PC-9 (cell line): ENCODE measurements around the gene UST. TPM values are rescaled to one million over a fixed set of nuclear protein-coding genes. Genes with fewer than 3 reads are reported as not detected.

Experiments used
- BruUV-seq: library from RNA; stranded (reverse); fragments of 400-500 nt; replicated peaks from 2 replicates; lab custom pipeline; 2021; lab: Mats Ljungman, UMichigan
- CTCF ChIA-PET: fragments of 300-600 bp; sonication (Branson Sonifier 250); formaldehyde crosslinking; loops from one replicate; lab custom pipeline; 2022; ENCODE audit warnings: antibody characterized with exemption; lab: Charles Lee
- POLR2A ChIA-PET: fragments of 300-600 bp; sonication (Branson Sonifier 250); formaldehyde crosslinking; loops from one replicate; lab custom pipeline; 2022; ENCODE audit warnings: antibody characterized with exemption; ENCODE audit not compliant: unreplicated experiment; lab: Charles Lee
- DNase-seq, 2 experiments: peaks; one replicate each; pipeline versions ENCODE4 v3.0.0 to v3.0.0-alpha.2; 2015 to 2022; ENCODE audit warnings: mixed read lengths in 1 of 2
- H2AFZ ChIP-seq: fragments of 200-600 bp; sonication (generic); 2 replicates; pipeline ENCODE4 v1.8.1; 2017; ENCODE audit warnings: antibody characterized with exemption
- H3F3A ChIP-seq: fragments of 200-600 bp; sonication (generic); 2 replicates; pipeline ENCODE4 v1.8.1; 2017; ENCODE audit warnings: antibody characterized with exemption, mild to moderate bottlenecking, low read depth; ENCODE audit not compliant: insufficient read depth
- H3K27ac ChIP-seq: fragments of 200-600 bp; sonication (generic); 2 replicates; pipeline ENCODE4 v1.6.1; 2016; ENCODE audit warnings: mixed run types
- H3K27me3 ChIP-seq: fragments of 200-600 bp; sonication (generic); 2 replicates; pipeline ENCODE4 v1.6.1; 2016; ENCODE audit warnings: low read depth, mixed run types; ENCODE audit not compliant: insufficient read depth
- H3K36me3 ChIP-seq: fragments of 200-600 bp; sonication (generic); 2 replicates; pipeline ENCODE4 v1.6.1; 2016; ENCODE audit warnings: low read depth, mixed run types
- H3K4me1 ChIP-seq: fragments of 200-600 bp; sonication (generic); replicated peaks from 2 replicates; pipeline ENCODE4 v1.6.1; 2016; ENCODE audit warnings: mixed run types; ENCODE audit not compliant: insufficient read depth
- H3K4me2 ChIP-seq: fragments of 200-600 bp; sonication (generic); 2 replicates; pipeline ENCODE4 v1.6.1; 2017; ENCODE audit warnings: mixed run types
- H3K4me3 ChIP-seq: fragments of 200-600 bp; sonication (generic); 2 replicates; pipeline ENCODE4 v1.6.1; 2016; ENCODE audit warnings: mixed run types
- H3K79me2 ChIP-seq: fragments of 200-600 bp; sonication (generic); 2 replicates; pipeline ENCODE4 v1.6.1; 2017; ENCODE audit warnings: low read depth, mixed run types
- H3K9me2 ChIP-seq: fragments of 200-600 bp; sonication (generic); 2 replicates; pipeline ENCODE4 v1.8.1; 2017; ENCODE audit warnings: mild to moderate bottlenecking; ENCODE audit not compliant: insufficient read depth
- H3K9me3 ChIP-seq: fragments of 200-600 bp; sonication (generic); 2 replicates; pipeline ENCODE4 v1.8.1; 2016; ENCODE audit warnings: low read depth; ENCODE audit not compliant: insufficient read depth
- H4K20me1 ChIP-seq: fragments of 200-600 bp; sonication (generic); 2 replicates; pipeline ENCODE4 v1.8.1; 2017; ENCODE audit not compliant: insufficient read depth
- EZH2 ChIP-seq: fragments of 200-600 bp; sonication (generic); IDR thresholded peaks from 2 replicates; pipeline ENCODE4 v1.8.0; 2017; ENCODE audit warnings: antibody characterized with exemption, low read depth
- intact Hi-C: fragments of 100-400 bp; cut with micrococcal nuclease; formaldehyde crosslinking; loops from one replicate; pipeline ENCODE4 v1.10.0; 2022; ENCODE audit not compliant: unreplicated experiment
- total RNA-seq: library from RNA; stranded (reverse); gene quantifications from 2 replicates; pipeline ENCODE4 v1.2.3, GENCODE V29; 2021
- TF ChIP-seq, protein P1 (sequence below): fragments of 200-600 bp; sonication (generic); conservative IDR thresholded peaks from 2 replicates; pipeline ENCODE4 v1.6.1; 2017; ENCODE audit warnings: mixed run types, antibody characterized with exemption, mild to moderate bottlenecking, moderate library complexity

UST gene
- total RNA-seq, 1 experiment from 2014 or later, result 4.2 TPM

DNA sequence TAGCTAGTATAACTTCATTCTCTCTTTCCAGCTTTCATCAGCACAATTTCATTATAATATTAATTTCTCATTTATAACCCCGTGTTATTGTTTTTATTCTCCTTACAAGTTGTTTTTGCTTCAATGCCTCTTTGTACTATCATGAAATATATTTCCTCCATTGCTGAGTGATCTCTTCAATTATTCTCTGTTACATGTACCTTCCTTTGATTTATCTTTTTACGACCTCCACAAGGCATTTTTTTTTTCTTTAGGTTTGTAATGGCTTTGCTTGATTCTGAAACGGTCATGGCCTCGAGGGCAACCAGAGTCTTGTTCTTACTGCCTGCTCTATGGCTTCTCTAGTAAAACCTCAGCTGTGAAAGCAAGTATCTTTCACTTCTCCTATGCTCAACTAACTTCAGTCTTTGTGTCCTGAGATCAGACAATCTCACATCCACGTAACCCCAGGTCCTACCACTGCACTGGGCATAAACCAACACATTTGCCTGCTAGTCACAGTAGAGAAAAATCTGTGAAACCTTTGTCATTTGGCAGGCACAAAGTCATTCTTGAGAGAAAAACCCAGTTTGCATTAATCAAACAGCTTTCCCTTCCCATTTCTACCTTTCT is 119.9 kb downstream of the UST start:
- no peaks in the 10 kb centered on the region for H3K27me3 ChIP-seq

GRCh38 chr6:148867862-148868261 is 121.0 kb downstream of the UST start:
- no peak overlapping the region for H2AFZ ChIP-seq
- ChIA-PET CTCF (no interaction called here), POLR2A (no interaction called here)
- H3K27me3 ChIP-seq, result no peaks in the 10 kb centered on the region
- intact Hi-C loops, result no loop called here
- H3K36me3 ChIP-seq, result no peaks in the 10 kb centered on the region
- TF ChIP-seq, protein P1, sequence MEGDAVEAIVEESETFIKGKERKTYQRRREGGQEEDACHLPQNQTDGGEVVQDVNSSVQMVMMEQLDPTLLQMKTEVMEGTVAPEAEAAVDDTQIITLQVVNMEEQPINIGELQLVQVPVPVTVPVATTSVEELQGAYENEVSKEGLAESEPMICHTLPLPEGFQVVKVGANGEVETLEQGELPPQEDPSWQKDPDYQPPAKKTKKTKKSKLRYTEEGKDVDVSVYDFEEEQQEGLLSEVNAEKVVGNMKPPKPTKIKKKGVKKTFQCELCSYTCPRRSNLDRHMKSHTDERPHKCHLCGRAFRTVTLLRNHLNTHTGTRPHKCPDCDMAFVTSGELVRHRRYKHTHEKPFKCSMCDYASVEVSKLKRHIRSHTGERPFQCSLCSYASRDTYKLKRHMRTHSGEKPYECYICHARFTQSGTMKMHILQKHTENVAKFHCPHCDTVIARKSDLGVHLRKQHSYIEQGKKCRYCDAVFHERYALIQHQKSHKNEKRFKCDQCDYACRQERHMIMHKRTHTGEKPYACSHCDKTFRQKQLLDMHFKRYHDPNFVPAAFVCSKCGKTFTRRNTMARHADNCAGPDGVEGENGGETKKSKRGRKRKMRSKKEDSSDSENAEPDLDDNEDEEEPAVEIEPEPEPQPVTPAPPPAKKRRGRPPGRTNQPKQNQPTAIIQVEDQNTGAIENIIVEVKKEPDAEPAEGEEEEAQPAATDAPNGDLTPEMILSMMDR, result no peak
- TF ChIP-seq EZH2, result no peak
- no peaks in the 10 kb centered on the region for H3K9me2 ChIP-seq
- 0 out of 2 replicates have a peak, but pooled peaks cover 3% of the 10 kb centered on the region for H3K4me1 ChIP-seq
- H3K27ac ChIP-seq, result no peak overlapping the region
- H3K79me2 ChIP-seq, result no peaks in the 10 kb centered on the region
- no peaks in the 10 kb centered on the region for H3F3A ChIP-seq
- no peak for DNase-seq
- H4K20me1 ChIP-seq, result no peaks in the 10 kb centered on the region
- no TSS peak for BruUV-seq
- H3K9me3 ChIP-seq, result no peaks in the 10 kb centered on the region
- H3K4me2 ChIP-seq, result no peak overlapping the region
- H3K4me3 ChIP-seq, result no peak overlapping the region

More for the DNA sequence above, 119.9 kb downstream of the UST start:
- Histone ChIP-seq H3K4me1 (0 out of 2 replicates have a peak, but pooled peaks cover 3% of the 10 kb centered on the region), H3K4me2 (no peak overlapping the region), H3K27ac (no peak overlapping the region), H3K9me3 (no peaks in the 10 kb centered on the region), H4K20me1 (no peaks in the 10 kb centered on the region), H3K36me3 (no peaks in the 10 kb centered on the region), H2AFZ (no peak overlapping the region), H3K79me2 (no peaks in the 10 kb centered on the region), H3F3A (no peaks in the 10 kb centered on the region), H3K9me2 (no peaks in the 10 kb centered on the region), H3K4me3 (no peak overlapping the region)
- DNase-seq, result no peak
- ChIA-PET CTCF (no interaction called here), POLR2A (no interaction called here)
- no TSS peak for BruUV-seq
- TF ChIP-seq, protein P1, result no peak
- TF ChIP-seq EZH2, result no peak
- intact Hi-C loops, result no loop called here

DNA sequence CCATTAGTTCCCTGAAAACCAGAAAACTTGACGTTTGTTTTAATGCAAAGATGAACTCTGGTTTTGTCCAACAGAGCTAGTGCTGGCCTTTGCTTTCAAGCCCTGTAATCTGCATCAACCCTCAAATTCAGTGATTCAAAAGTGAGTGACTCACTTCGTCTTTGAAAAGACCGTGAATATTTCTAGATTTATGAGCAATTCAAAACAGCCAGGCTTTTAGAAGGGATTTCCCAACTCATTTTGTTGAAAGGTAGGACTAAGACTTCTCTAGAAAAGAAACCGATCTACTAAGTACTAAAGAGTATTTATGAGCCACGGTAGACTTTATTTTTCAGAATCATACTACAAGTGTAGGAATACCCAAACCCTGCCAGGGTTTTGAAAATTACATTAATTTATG is 121.5 kb downstream of the UST start:
- Histone ChIP-seq H3K4me2 (no peak overlapping the region), H3K27me3 (no peaks in the 10 kb centered on the region), H3K4me3 (no peak overlapping the region), H3K9me2 (no peaks in the 10 kb centered on the region), H3K79me2 (no peaks in the 10 kb centered on the region), H3K4me1 (0 out of 2 replicates have a peak, but pooled peaks cover 3% of the 10 kb centered on the region), H3K36me3 (no peaks in the 10 kb centered on the region), H3F3A (no peaks in the 10 kb centered on the region), H2AFZ (no peak overlapping the region), H4K20me1 (no peaks in the 10 kb centered on the region), H3K9me3 (no peaks in the 10 kb centered on the region), H3K27ac (no peak overlapping the region)
- intact Hi-C loops, result no loop called here
- ChIA-PET POLR2A (no interaction called here), CTCF (no interaction called here)
- TF ChIP-seq EZH2, result no peak
- TF ChIP-seq, protein P1, result no peak
- BruUV-seq, result no TSS peak
- no peak for DNase-seq
